ENCODE measurements around the gene PACC1. TPM values are rescaled to one million over a fixed set of nuclear protein-coding genes. Genes with fewer than 3 reads are reported as not detected.

PACC1 gene
- total RNA-seq, 1 experiment from 2014 or later = 19.5 TPM

GRCh38 chr1:212366901-212367300, 47.8 kb downstream of the PACC1 start (continued):
- no peak for TF ChIP-seq HMGA2 (CRISPR knock-in tag; IDR thresholded peaks at IDR 0.05)
- TF ChIP-seq RORB (CRISPR knock-in tag; IDR thresholded peaks at IDR 0.05) = no peak
- TF ChIP-seq MAX (CRISPR knock-in tag; IDR thresholded peaks at IDR 0.05) = no peak

- ChIA-PET CTCF (interaction anchor here (0.8 to 4.5 kb wide), 3 partner anchors 91 to 294 kb away, joined by 3 to 50 read pairs (median 3); no protein-coding TSS in a partner anchor), POLR2A (interaction anchor here (0.7 kb wide), 1 partner anchor 1996 kb away, joined by 4 read pairs; no protein-coding TSS in a partner anchor)
- no peaks in the 10 kb centered on the region for H3K4me1 Mint-ChIP-seq
- ATAC-seq (no peak), DNase-seq (ENCODE audit: low spot score) (no peak)
- H3K27me3 Mint-ChIP-seq (ENCODE audit: low read depth) = no peaks in the 10 kb centered on the region
- peaks cover 51% of the 10 kb centered on the region for H3K36me3 Mint-ChIP-seq
- no peak for TF ChIP-seq ZNF263 (CRISPR knock-in tag; IDR thresholded peaks at IDR 0.05; ENCODE audit: low read depth)
- no peak for TF ChIP-seq FOXJ3 (CRISPR knock-in tag; IDR thresholded peaks at IDR 0.05; ENCODE audit: borderline replicate concordance)
- H3K9me3 Mint-ChIP-seq = no peaks in the 10 kb centered on the region
- no peak overlapping the region for H3K27ac Mint-ChIP-seq
- no peak overlapping the region for H3K4me3 Mint-ChIP-seq
Measured at GRCh38 chr1:212364985-212365384, 49.7 kb downstream of the PACC1 start.

GRCh38 chr1:212359794-212360479, 54.7 kb downstream of the PACC1 start:
- ATAC-seq = no peak
- no peak for DNase-seq (ENCODE audit: low spot score)
- POLR2A ChIA-PET = interaction anchor here (0.6 kb wide), 1 partner anchor 301 kb away, joined by 3 read pairs; no protein-coding TSS in a partner anchor
- H3K9me3 Mint-ChIP-seq = no peaks in the 10 kb centered on the region
- H3K4me3 Mint-ChIP-seq = no peak overlapping the region
- CTCF ChIA-PET = interaction anchor here (0.7 kb wide), 1 partner anchor 76 kb away, joined by 4 read pairs; no protein-coding TSS in a partner anchor
- no peaks in the 10 kb centered on the region for H3K27me3 Mint-ChIP-seq (ENCODE audit: low read depth)
- H3K36me3 Mint-ChIP-seq = peaks cover 57% of the 10 kb centered on the region
- TF ChIP-seq USF1 (CRISPR knock-in tag; IDR thresholded peaks at IDR 0.05) (no peak), SMAD4 (CRISPR knock-in tag; IDR thresholded peaks at IDR 0.05) (no peak), JUN (CRISPR knock-in tag; IDR thresholded peaks at IDR 0.05) (no peak), ZNF416 (CRISPR knock-in tag; IDR thresholded peaks at IDR 0.05) (no peak), ZBTB43 (CRISPR knock-in tag; IDR thresholded peaks at IDR 0.05) (no peak), FOXJ3 (CRISPR knock-in tag; IDR thresholded peaks at IDR 0.05; ENCODE audit: borderline replicate concordance) (no peak), USF2 (CRISPR knock-in tag; IDR thresholded peaks at IDR 0.05) (no peak), PRRX2 (CRISPR knock-in tag; IDR thresholded peaks at IDR 0.05) (no peak)
- H3K27ac Mint-ChIP-seq = peak overlapping the region; percentile 6; the same call in 1 of the 2 replicates
- H3K4me1 Mint-ChIP-seq = no peaks in the 10 kb centered on the region

DNA sequence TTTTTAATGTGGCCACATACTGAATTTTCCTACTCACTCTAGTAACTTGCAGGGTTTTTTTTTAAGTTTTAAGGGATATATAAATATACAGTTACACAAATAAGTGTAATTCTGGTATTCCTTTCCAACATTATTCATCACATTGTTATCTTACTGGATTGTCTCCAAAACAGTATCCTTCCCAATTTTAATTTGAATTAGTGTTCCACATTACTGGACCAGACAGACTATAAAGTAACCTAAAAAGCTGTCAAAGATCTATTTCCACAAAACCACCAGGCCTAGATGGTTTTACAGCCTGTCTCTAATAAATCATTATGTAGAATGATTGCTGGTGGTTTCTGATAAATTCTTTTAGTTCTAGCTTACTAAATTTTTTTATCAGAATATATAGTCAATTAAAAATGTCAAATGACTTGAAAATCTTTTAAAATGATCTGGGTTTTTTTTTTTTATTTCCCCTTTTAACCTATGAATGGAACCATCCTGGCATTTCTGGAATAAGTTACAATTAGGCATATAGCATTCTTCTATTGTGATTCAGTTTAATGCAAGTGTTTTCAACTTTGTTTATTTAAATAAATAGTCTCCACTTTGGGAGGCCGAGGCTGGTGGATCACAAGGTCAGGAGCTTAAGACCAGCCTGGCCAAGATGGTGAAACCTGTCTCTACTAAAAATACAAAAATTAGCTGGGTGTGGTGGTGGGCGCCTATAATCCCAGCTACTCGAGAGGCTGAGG, 59.3 kb downstream of the PACC1 start:
- Mint-ChIP-seq H3K36me3 (peaks cover 40% of the 10 kb centered on the region), H3K27me3 (ENCODE audit: low read depth) (no peaks in the 10 kb centered on the region), H3K27ac (no peak overlapping the region), H3K9me3 (no peaks in the 10 kb centered on the region), H3K4me3 (no peak overlapping the region), H3K4me1 (no peaks in the 10 kb centered on the region)
- POLR2A ChIA-PET = interaction anchor here (0.6 kb wide), 1 partner anchor 152 kb away, joined by 3 read pairs; no protein-coding TSS in a partner anchor
- ATAC-seq (no peak), DNase-seq (ENCODE audit: low spot score) (no peak)
- CTCF ChIA-PET = interaction anchor here (1.4 to 1.6 kb wide), 3 partner anchors 13 to 320 kb away, joined by 4 to 7 read pairs (median 4); partner anchors contain the start of genes DTL and INTS7
- no peak for TF ChIP-seq MXD4 (CRISPR knock-in tag; IDR thresholded peaks at IDR 0.05; ENCODE audit: borderline replicate concordance)
- no peak for TF ChIP-seq NFYB (CRISPR knock-in tag; conservative IDR thresholded peaks at IDR 0.05; ENCODE audit: low read depth)
- TF ChIP-seq ZNF263 (CRISPR knock-in tag; IDR thresholded peaks at IDR 0.05; ENCODE audit: low read depth) = no peak
- no peak for TF ChIP-seq ZNF317 (CRISPR knock-in tag; IDR thresholded peaks at IDR 0.05; ENCODE audit: borderline replicate concordance, low read depth)
- TF ChIP-seq GRHL2 (CRISPR knock-in tag; IDR thresholded peaks at IDR 0.05; ENCODE audit: insufficient replicate concordance, severe bottlenecking) = no peak
- TF ChIP-seq, protein P1, sequence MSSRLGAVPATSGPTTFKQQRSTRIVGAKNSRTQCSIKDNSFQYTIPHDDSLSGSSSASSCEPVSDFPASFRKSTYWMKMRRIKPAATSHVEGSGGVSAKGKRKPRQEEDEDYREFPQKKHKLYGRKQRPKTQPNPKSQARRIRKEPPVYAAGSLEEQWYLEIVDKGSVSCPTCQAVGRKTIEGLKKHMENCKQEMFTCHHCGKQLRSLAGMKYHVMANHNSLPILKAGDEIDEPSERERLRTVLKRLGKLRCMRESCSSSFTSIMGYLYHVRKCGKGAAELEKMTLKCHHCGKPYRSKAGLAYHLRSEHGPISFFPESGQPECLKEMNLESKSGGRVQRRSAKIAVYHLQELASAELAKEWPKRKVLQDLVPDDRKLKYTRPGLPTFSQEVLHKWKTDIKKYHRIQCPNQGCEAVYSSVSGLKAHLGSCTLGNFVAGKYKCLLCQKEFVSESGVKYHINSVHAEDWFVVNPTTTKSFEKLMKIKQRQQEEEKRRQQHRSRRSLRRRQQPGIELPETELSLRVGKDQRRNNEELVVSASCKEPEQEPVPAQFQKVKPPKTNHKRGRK (CRISPR knock-in tag; IDR thresholded peaks at IDR 0.05; ENCODE audit: borderline replicate concordance) = no peak
- no peak for TF ChIP-seq ATF1 (CRISPR knock-in tag; IDR thresholded peaks at IDR 0.05)
- no peak for TF ChIP-seq ZNF138 (CRISPR knock-in tag; conservative IDR thresholded peaks at IDR 0.05)
- TF ChIP-seq, protein P2, sequence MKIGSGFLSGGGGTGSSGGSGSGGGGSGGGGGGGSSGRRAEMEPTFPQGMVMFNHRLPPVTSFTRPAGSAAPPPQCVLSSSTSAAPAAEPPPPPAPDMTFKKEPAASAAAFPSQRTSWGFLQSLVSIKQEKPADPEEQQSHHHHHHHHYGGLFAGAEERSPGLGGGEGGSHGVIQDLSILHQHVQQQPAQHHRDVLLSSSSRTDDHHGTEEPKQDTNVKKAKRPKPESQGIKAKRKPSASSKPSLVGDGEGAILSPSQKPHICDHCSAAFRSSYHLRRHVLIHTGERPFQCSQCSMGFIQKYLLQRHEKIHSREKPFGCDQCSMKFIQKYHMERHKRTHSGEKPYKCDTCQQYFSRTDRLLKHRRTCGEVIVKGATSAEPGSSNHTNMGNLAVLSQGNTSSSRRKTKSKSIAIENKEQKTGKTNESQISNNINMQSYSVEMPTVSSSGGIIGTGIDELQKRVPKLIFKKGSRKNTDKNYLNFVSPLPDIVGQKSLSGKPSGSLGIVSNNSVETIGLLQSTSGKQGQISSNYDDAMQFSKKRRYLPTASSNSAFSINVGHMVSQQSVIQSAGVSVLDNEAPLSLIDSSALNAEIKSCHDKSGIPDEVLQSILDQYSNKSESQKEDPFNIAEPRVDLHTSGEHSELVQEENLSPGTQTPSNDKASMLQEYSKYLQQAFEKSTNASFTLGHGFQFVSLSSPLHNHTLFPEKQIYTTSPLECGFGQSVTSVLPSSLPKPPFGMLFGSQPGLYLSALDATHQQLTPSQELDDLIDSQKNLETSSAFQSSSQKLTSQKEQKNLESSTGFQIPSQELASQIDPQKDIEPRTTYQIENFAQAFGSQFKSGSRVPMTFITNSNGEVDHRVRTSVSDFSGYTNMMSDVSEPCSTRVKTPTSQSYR (CRISPR knock-in tag; IDR thresholded peaks at IDR 0.05) = no peak
- no peak for TF ChIP-seq ZNF121 (CRISPR knock-in tag; IDR thresholded peaks at IDR 0.05)
